Naive thymus-derived CD4-positive, alpha-beta T cell (primary cell): ENCODE data around the gene TMOD1. TPM values are rescaled to one million over a fixed set of nuclear protein-coding genes. Genes with fewer than 3 reads are reported as not detected.

ENCODE experiments used
- ATAC-seq: fragments of 150-1000 bp; cut with Tn5 transposase; 2 replicates; pipeline ENCODE4 v1.10.0; 2021; ENCODE audit warnings: mild to moderate bottlenecking, moderate library complexity
- CTCF ChIA-PET: fragments of 350-600 bp; sonication (Branson Sonifier 250); formaldehyde crosslinking; loops from one replicate; lab custom pipeline; 2021; ENCODE audit warnings: antibody characterized with exemption; lab: Charles Lee
- POLR2A ChIA-PET: fragments of 350-600 bp; sonication (Branson Sonifier 250); formaldehyde crosslinking; loops from one replicate; lab custom pipeline; 2021; ENCODE audit warnings: antibody characterized with exemption, inconsistent platforms; lab: Charles Lee
- DNase-seq, 9 donors: peaks; one replicate each; pipeline versions ENCODE4 v3.0.0 to v3.0.0-alpha.2; 2020 to 2022; ENCODE audit warnings: mixed read lengths in 1 of 9
- H3K27ac ChIP-seq: one replicate; pipeline ENCODE4 v1.7.0; 2013; ENCODE audit warnings: mild to moderate bottlenecking, low read depth, low read length, moderate library complexity
- H3K27me3 ChIP-seq, 2 donors: one replicate each; pipeline ENCODE4 v1.7.0; 2013; ENCODE audit warnings: low read length in 2 of 2, mild to moderate bottlenecking in 2 of 2, moderate library complexity in 2 of 2; ENCODE audit not compliant: control insufficient read depth in 2 of 2, insufficient read depth in 2 of 2
- H3K36me3 ChIP-seq, 3 experiments: 1 replicate in 2 of 3; 2 replicates in 1 of 3; pipeline ENCODE4 v1.7.0; 2013; ENCODE audit warnings: low read length in 3 of 3, mild to moderate bottlenecking in 3 of 3, moderate library complexity in 1 of 3; ENCODE audit not compliant: insufficient read depth in 3 of 3, control insufficient read depth in 2 of 3
- H3K4me1 ChIP-seq, 2 donors: one replicate each; pipeline ENCODE4 v1.7.0; 2013; ENCODE audit warnings: low read length in 2 of 2, mild to moderate bottlenecking in 2 of 2, moderate library complexity in 1 of 2; ENCODE audit not compliant: control insufficient read depth in 2 of 2, insufficient read depth in 2 of 2
- H3K4me3 ChIP-seq: 2 replicates; pipeline ENCODE4 v1.7.0; 2013; ENCODE audit warnings: mild to moderate bottlenecking, low read length
- H3K9me3 ChIP-seq, 3 experiments: 1 replicate in 2 of 3; 2 replicates in 1 of 3; pipeline ENCODE4 v1.7.0; 2013; ENCODE audit warnings: low read length in 3 of 3; ENCODE audit not compliant: control insufficient read depth in 2 of 3
- H3K27ac Mint-ChIP-seq, 9 donors: one replicate each; pipeline ENCODE4 v1.8.0; 2020 to 2022; ENCODE audit warnings: mixed read lengths in 9 of 9, mild to moderate bottlenecking in 8 of 9, moderate library complexity in 5 of 9, inconsistent platforms in 2 of 9
- H3K27me3 Mint-ChIP-seq, 5 donors: one replicate each; pipeline ENCODE4 v1.8.0; 2021 to 2022; ENCODE audit warnings: mixed read lengths in 5 of 5, mild to moderate bottlenecking in 1 of 5
- H3K36me3 Mint-ChIP-seq, 5 donors: one replicate each; pipeline ENCODE4 v1.8.0; 2020 to 2022; ENCODE audit warnings: mixed read lengths in 5 of 5, mild to moderate bottlenecking in 3 of 5, inconsistent platforms in 1 of 5
- H3K4me1 Mint-ChIP-seq, 7 donors: one replicate each; pipeline ENCODE4 v1.8.0; 2020 to 2022; ENCODE audit warnings: mixed read lengths in 7 of 7, mild to moderate bottlenecking in 3 of 7, inconsistent platforms in 1 of 7
- H3K4me3 Mint-ChIP-seq, 10 donors: one replicate each; pipeline ENCODE4 v1.8.0; 2020 to 2022; ENCODE audit warnings: mild to moderate bottlenecking in 10 of 10, mixed read lengths in 10 of 10, moderate library complexity in 6 of 10, inconsistent platforms in 2 of 10
- H3K9me3 Mint-ChIP-seq, 11 donors: one replicate each; pipeline ENCODE4 v1.8.0; 2020 to 2022; ENCODE audit warnings: mixed read lengths in 11 of 11, mild to moderate bottlenecking in 4 of 11, inconsistent platforms in 1 of 11, moderate library complexity in 1 of 11
- intact Hi-C, 2 donors: fragments of 100-400 bp; cut with micrococcal nuclease; formaldehyde crosslinking; loops; one replicate each; pipeline ENCODE4 v1.15.1; 2023
- polyA plus RNA-seq, 2 donors: library from polyadenylated mRNA; unstranded; fragments of 300-500 nt; fragmentation: Illumina TruSeq; gene quantifications; one replicate each; pipeline ENCODE4 v1.2.3, GENCODE V29; 2021
- total RNA-seq, 6 experiments: library from RNA in 5 of 6; stranded (reverse) in 5 of 6; gene quantifications; 1 replicate in 5 of 6; 2 replicates in 1 of 6; pipeline ENCODE4 v1.2.3 and lab custom pipeline; 2021 to 2026

TMOD1 gene
- total and polyA plus RNA-seq, 7 experiments from 2014 or later, result 0.68 to 1.7 (median 1.1) TPM

- intact Hi-C loops, result no loop called here
- Mint-ChIP-seq H3K4me3 (no peak overlapping the region), H3K36me3 (no peaks in the 10 kb centered on the region), H3K4me1 (no peaks in the 10 kb centered on the region), H3K27me3 (peaks cover 12 to 28% (median 17%) of the 10 kb centered on the region in 5 donors), H3K9me3 (peaks cover 0 to 5% (median 0%) of the 10 kb centered on the region in 11 donors), H3K27ac (no peak overlapping the region)
- Histone ChIP-seq H3K4me3 (no peak overlapping the region), H3K4me1 (no peaks in the 10 kb centered on the region), H3K27me3 (no peaks in the 10 kb centered on the region), H3K36me3 (no peaks in the 10 kb centered on the region), H3K9me3 (no peaks in the 10 kb centered on the region), H3K27ac (no peak overlapping the region)
- ATAC-seq, result no peak
- ChIA-PET CTCF (no interaction called here), POLR2A (no interaction called here)
- no peak for DNase-seq
These were observed 47.5 kb downstream of the TMOD1 start for GRCh38 chr9:97548819-97549540.

- Histone ChIP-seq H3K36me3 (no peaks in the 10 kb centered on the region), H3K27me3 (no peaks in the 10 kb centered on the region), H3K4me1 (no peaks in the 10 kb centered on the region), H3K4me3 (no peak overlapping the region), H3K9me3 (no peaks in the 10 kb centered on the region), H3K27ac (no peak overlapping the region)
- ChIA-PET CTCF (no interaction called here), POLR2A (no interaction called here)
- Mint-ChIP-seq H3K9me3 (peaks cover 0 to 5% (median 0%) of the 10 kb centered on the region in 11 donors), H3K27me3 (peaks cover 17 to 34% (median 25%) of the 10 kb centered on the region in 5 donors), H3K27ac (no peak overlapping the region), H3K4me3 (no peak overlapping the region), H3K4me1 (no peaks in the 10 kb centered on the region), H3K36me3 (no peaks in the 10 kb centered on the region)
- intact Hi-C loops, result no loop called here
- no peak for DNase-seq
- ATAC-seq, result no peak
These were observed 48.9 kb downstream of the TMOD1 start for GRCh38 chr9:97550386-97550785.

- POLR2A ChIA-PET, result no interaction called here
- Mint-ChIP-seq H3K36me3 (no peaks in the 10 kb centered on the region), H3K4me1 (no peaks in the 10 kb centered on the region), H3K27ac (no peak overlapping the region), H3K9me3 (peaks cover 0 to 5% (median 0%) of the 10 kb centered on the region in 11 donors), H3K4me3 (no peak overlapping the region), H3K27me3 (peaks cover 20 to 34% (median 30%) of the 10 kb centered on the region in 5 donors)
- Histone ChIP-seq H3K9me3 (no peaks in the 10 kb centered on the region), H3K4me1 (no peaks in the 10 kb centered on the region), H3K27me3 (no peaks in the 10 kb centered on the region), H3K4me3 (no peak overlapping the region), H3K27ac (no peak overlapping the region), H3K36me3 (no peaks in the 10 kb centered on the region)
- DNase-seq (no peak), ATAC-seq (no peak)
- CTCF ChIA-PET, result no interaction called here
- intact Hi-C loops, result no loop called here
These were observed 49.8 kb downstream of the TMOD1 start for GRCh38 chr9:97551308-97551707.

- no peaks in the 10 kb centered on the region for H3K27me3 ChIP-seq
- intact Hi-C loops, result no loop called here
- H3K27ac ChIP-seq, result no peak overlapping the region
- no peaks in the 10 kb centered on the region for H3K36me3 Mint-ChIP-seq
- no peaks in the 10 kb centered on the region for H3K4me1 ChIP-seq
- peaks cover 0 to 4% (median 0%) of the 10 kb centered on the region in 7 donors for H3K4me1 Mint-ChIP-seq
- no peaks in the 10 kb centered on the region for H3K36me3 ChIP-seq
- peaks cover 22 to 38% (median 29%) of the 10 kb centered on the region in 5 donors for H3K27me3 Mint-ChIP-seq
- ChIA-PET POLR2A (no interaction called here), CTCF (no interaction called here)
- H3K4me3 Mint-ChIP-seq, result no peak overlapping the region
- no peak for ATAC-seq
- no peaks in the 10 kb centered on the region for H3K9me3 ChIP-seq
- no peaks in the 10 kb centered on the region for H3K9me3 Mint-ChIP-seq
- no peak for DNase-seq
- H3K4me3 ChIP-seq, result no peak overlapping the region
- no peak overlapping the region for H3K27ac Mint-ChIP-seq
These were observed 51.7 kb downstream of the TMOD1 start for GRCh38 chr9:97553141-97553540.

GRCh38 chr9:97553841-97554240, 52.4 kb downstream of the TMOD1 start:
- Mint-ChIP-seq H3K4me1 (peaks cover 0 to 6% (median 3%) of the 10 kb centered on the region in 7 donors), H3K27me3 (peaks cover 22 to 36% (median 26%) of the 10 kb centered on the region in 5 donors), H3K36me3 (no peaks in the 10 kb centered on the region), H3K4me3 (no peak overlapping the region), H3K27ac (no peak overlapping the region), H3K9me3 (no peaks in the 10 kb centered on the region)
- POLR2A ChIA-PET, result no interaction called here
- H3K9me3 ChIP-seq, result no peaks in the 10 kb centered on the region
- no peak overlapping the region for H3K27ac ChIP-seq
- no peak overlapping the region for H3K4me3 ChIP-seq
- intact Hi-C loops, result no loop called here
- CTCF ChIA-PET, result no interaction called here
- no peak for DNase-seq
- ATAC-seq, result no peak
- H3K27me3 ChIP-seq, result no peaks in the 10 kb centered on the region
- no peaks in the 10 kb centered on the region for H3K4me1 ChIP-seq
- no peaks in the 10 kb centered on the region for H3K36me3 ChIP-seq

- no peak for ATAC-seq
- H3K27me3 Mint-ChIP-seq, result peaks cover 23 to 40% (median 27%) of the 10 kb centered on the region in 5 donors
These were observed 53.2 kb downstream of the TMOD1 start for GRCh38 chr9:97554566-97555075.

GRCh38 chr9:97555164-97555563, 53.7 kb downstream of the TMOD1 start:
- ChIA-PET POLR2A (no interaction called here), CTCF (no interaction called here)
- Histone ChIP-seq H3K4me1 (no peaks in the 10 kb centered on the region), H3K27me3 (no peaks in the 10 kb centered on the region), H3K9me3 (no peaks in the 10 kb centered on the region), H3K4me3 (no peak overlapping the region), H3K36me3 (no peaks in the 10 kb centered on the region), H3K27ac (no peak overlapping the region)
- no peaks in the 10 kb centered on the region for H3K36me3 Mint-ChIP-seq
- H3K9me3 Mint-ChIP-seq, result no peaks in the 10 kb centered on the region
- no peak overlapping the region for H3K27ac Mint-ChIP-seq
- intact Hi-C loops, result no loop called here
- peaks cover 22 to 45% (median 28%) of the 10 kb centered on the region in 5 donors for H3K27me3 Mint-ChIP-seq
- ATAC-seq (no peak), DNase-seq (no peak)
- peaks cover 0 to 12% (median 8%) of the 10 kb centered on the region in 7 donors for H3K4me1 Mint-ChIP-seq
- H3K4me3 Mint-ChIP-seq, result no peak overlapping the region

More at GRCh38 chr9:97554566-97555075, 53.2 kb downstream of the TMOD1 start:
- Mint-ChIP-seq H3K27ac (no peak overlapping the region), H3K4me3 (no peak overlapping the region), H3K9me3 (no peaks in the 10 kb centered on the region), H3K36me3 (no peaks in the 10 kb centered on the region), H3K4me1 (peaks cover 0 to 10% (median 7%) of the 10 kb centered on the region in 7 donors)
- Histone ChIP-seq H3K4me1 (no peaks in the 10 kb centered on the region), H3K4me3 (no peak overlapping the region), H3K36me3 (no peaks in the 10 kb centered on the region), H3K27me3 (no peaks in the 10 kb centered on the region), H3K9me3 (no peaks in the 10 kb centered on the region), H3K27ac (no peak overlapping the region)
- CTCF ChIA-PET, result no interaction called here
- POLR2A ChIA-PET, result no interaction called here
- intact Hi-C loops, result no loop called here
- no peak for DNase-seq
